Left lung (tissue), 10 donors: Measurements from ENCODE around the gene CCDC146. TPM values are rescaled to one million over a fixed set of nuclear protein-coding genes. Genes with fewer than 3 reads are reported as not detected.

Source experiments
- ATAC-seq: fragments of 200-7000 bp; cut with Tn5 transposase; one replicate; pipeline ENCODE4 v1.9.1; 2020; ENCODE audit warnings: moderate library complexity
- DNase-seq, 4 donors: peaks; one replicate each; pipeline ENCODE4 v3.0.0-alpha.2; 2013 to 2020
- H3K27ac ChIP-seq, 2 donors: fragments of 200-600 bp; sonication (generic) in 1 of 2; one replicate each; pipeline versions ENCODE4 v1.5.0 to v1.8.0; 2020 to 2021
- H3K27me3 ChIP-seq, 2 donors: fragments of 200-600 bp; sonication (generic) in 1 of 2; one replicate each; pipeline versions ENCODE4 v1.5.0 to v1.8.0; 2020 to 2021
- H3K36me3 ChIP-seq, 2 donors: fragments of 200-600 bp; sonication (generic) in 1 of 2; one replicate each; pipeline versions ENCODE4 v1.5.0 to v1.8.0; 2020 to 2021
- H3K4me1 ChIP-seq, 2 donors: fragments of 200-600 bp; one replicate each; pipeline ENCODE4 v1.8.0; 2021
- H3K4me3 ChIP-seq, 2 donors: fragments of 200-600 bp; sonication (generic) in 1 of 2; one replicate each; pipeline versions ENCODE4 v1.5.0 to v1.8.0; 2020 to 2021; ENCODE audit warnings: mild to moderate bottlenecking in 1 of 2
- H3K9me3 ChIP-seq, 2 donors: fragments of 200-600 bp; sonication (generic) in 1 of 2; one replicate each; pipeline versions ENCODE4 v1.5.0 to v1.8.0; 2020 to 2021
- intact Hi-C, 2 donors: fragments of 100-400 bp; cut with DNase I; formaldehyde crosslinking; loops; one replicate each; pipeline versions ENCODE4 v1.11.2 to v1.14.2; 2022
- polyA plus RNA-seq, 6 donors: library from polyadenylated mRNA; unstranded; fragments of 120-200 nt; gene quantifications; one replicate each; pipeline ENCODE4 v1.2.1, GENCODE V29; 2013; ENCODE audit not compliant: insufficient read length in 6 of 6
- total RNA-seq, 2 donors: library from RNA; stranded (reverse); fragmentation: NEBNext Ultra II Directional; extraction: Animal tissue kit (Norgen Biotek cat#: 25700); gene quantifications; one replicate each; pipeline ENCODE4 v1.2.1, GENCODE V29; 2021
- TF ChIP-seq, protein P1 (sequence below), 2 donors: fragments of 200-600 bp; sonication (generic) in 1 of 2; IDR thresholded peaks; one replicate each; pipeline versions ENCODE4 v1.5.0 to v1.8.0; 2021; ENCODE audit warnings: antibody characterized with exemption in 2 of 2
- donor health status: DM: no; HTN: yes; CAD: no.
- donor health status: DM: no; HTN: no; CAD: no.

CCDC146 gene
- total and polyA plus RNA-seq, 8 donors = 3.9 to 29.8 (median 18.7) TPM

- DNase-seq = no peak
- Histone ChIP-seq H3K9me3 (no peaks in the 10 kb centered on the region), H3K4me3 (no peak overlapping the region), H3K4me1 (no peaks in the 10 kb centered on the region), H3K36me3 (no peaks in the 10 kb centered on the region), H3K27me3 (no peaks in the 10 kb centered on the region), H3K27ac (no peak overlapping the region)
- no peak for ATAC-seq
- TF ChIP-seq, protein P1, sequence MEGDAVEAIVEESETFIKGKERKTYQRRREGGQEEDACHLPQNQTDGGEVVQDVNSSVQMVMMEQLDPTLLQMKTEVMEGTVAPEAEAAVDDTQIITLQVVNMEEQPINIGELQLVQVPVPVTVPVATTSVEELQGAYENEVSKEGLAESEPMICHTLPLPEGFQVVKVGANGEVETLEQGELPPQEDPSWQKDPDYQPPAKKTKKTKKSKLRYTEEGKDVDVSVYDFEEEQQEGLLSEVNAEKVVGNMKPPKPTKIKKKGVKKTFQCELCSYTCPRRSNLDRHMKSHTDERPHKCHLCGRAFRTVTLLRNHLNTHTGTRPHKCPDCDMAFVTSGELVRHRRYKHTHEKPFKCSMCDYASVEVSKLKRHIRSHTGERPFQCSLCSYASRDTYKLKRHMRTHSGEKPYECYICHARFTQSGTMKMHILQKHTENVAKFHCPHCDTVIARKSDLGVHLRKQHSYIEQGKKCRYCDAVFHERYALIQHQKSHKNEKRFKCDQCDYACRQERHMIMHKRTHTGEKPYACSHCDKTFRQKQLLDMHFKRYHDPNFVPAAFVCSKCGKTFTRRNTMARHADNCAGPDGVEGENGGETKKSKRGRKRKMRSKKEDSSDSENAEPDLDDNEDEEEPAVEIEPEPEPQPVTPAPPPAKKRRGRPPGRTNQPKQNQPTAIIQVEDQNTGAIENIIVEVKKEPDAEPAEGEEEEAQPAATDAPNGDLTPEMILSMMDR (IDR thresholded peaks at IDR 0.05) = no peak
- intact Hi-C loops = no loop called here
These were observed 132.5 kb downstream of the CCDC146 start for GRCh38 chr7:77254915-77255314.

DNA sequence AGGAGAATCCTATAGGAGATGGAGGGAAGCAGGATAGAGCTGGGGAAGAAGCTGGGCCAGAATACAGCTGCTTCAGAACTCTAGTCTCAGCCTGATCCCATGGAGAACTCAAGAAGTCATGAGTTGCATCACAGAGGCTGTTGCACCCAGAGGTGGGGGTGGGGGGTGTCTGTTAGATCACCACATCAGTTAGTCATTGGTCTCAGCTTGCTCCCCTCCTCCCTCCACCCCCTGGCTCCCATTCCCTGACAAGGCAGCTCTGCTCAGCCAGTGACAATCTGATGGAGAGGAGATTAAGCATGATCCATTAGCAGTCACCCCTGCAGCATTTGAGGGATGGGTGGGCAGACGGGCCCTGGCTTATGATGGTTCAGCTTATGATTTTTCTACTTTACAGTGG lies 135.6 kb downstream of the CCDC146 start:
- intact Hi-C loops = no loop called here
- H3K4me1 ChIP-seq = no peaks in the 10 kb centered on the region
- H3K9me3 ChIP-seq = no peaks in the 10 kb centered on the region
- no peaks in the 10 kb centered on the region for H3K36me3 ChIP-seq
- TF ChIP-seq, protein P1 (IDR thresholded peaks at IDR 0.05) = no peak
- no peak overlapping the region for H3K27ac ChIP-seq
- ATAC-seq (no peak), DNase-seq (no peak)
- no peak overlapping the region for H3K4me3 ChIP-seq
- no peaks in the 10 kb centered on the region for H3K27me3 ChIP-seq

DNA sequence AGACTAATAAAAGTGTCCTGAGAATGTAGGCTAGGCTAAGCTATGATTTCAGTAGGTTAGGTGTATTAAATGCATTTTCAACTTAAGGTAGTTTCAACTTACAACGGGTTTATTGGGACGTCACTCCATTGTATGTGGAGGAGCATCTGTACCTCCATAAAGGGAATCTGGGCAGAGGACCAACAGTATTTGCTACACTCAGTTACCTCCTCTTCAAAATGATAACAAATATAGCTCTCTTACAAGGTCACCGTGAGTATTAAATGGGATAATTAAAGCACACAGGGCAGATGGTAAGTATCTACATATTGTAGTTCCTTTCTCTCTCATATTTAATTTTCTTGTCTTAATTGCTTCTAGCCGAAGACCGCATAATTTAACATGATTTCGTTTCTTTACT lies 136.2 kb downstream of the CCDC146 start:
- Histone ChIP-seq H3K4me1 (no peaks in the 10 kb centered on the region), H3K4me3 (no peak overlapping the region), H3K27me3 (no peaks in the 10 kb centered on the region), H3K9me3 (no peaks in the 10 kb centered on the region), H3K36me3 (no peaks in the 10 kb centered on the region), H3K27ac (no peak overlapping the region)
- TF ChIP-seq, protein P1 (IDR thresholded peaks at IDR 0.05) = no peak
- no peak for DNase-seq
- intact Hi-C loops = no loop called here
- no peak for ATAC-seq

GRCh38 chr7:77262316-77262715 lies 139.9 kb downstream of the CCDC146 start:
- no peak for ATAC-seq
- TF ChIP-seq, protein P1 (IDR thresholded peaks at IDR 0.05) = no peak
- no peak overlapping the region for H3K4me3 ChIP-seq

GRCh38 chr7:77265666-77266065 lies 143.3 kb downstream of the CCDC146 start:
- no peak overlapping the region for H3K4me3 ChIP-seq
- H3K27me3 ChIP-seq = no peaks in the 10 kb centered on the region
- peaks cover 4 to 13% of the 10 kb centered on the region in 2 donors for H3K4me1 ChIP-seq
- intact Hi-C loops = no loop called here
- no peak for DNase-seq
- TF ChIP-seq, protein P1 (IDR thresholded peaks at IDR 0.05) = no peak
- H3K27ac ChIP-seq = no peak overlapping the region
- H3K36me3 ChIP-seq = no peaks in the 10 kb centered on the region
- H3K9me3 ChIP-seq = no peaks in the 10 kb centered on the region
- no peak for ATAC-seq

More at GRCh38 chr7:77262316-77262715, 139.9 kb downstream of the CCDC146 start:
- Histone ChIP-seq H3K27ac (no peak overlapping the region), H3K4me1 (no peaks in the 10 kb centered on the region), H3K36me3 (no peaks in the 10 kb centered on the region), H3K9me3 (no peaks in the 10 kb centered on the region), H3K27me3 (no peaks in the 10 kb centered on the region)
- intact Hi-C loops = no loop called here
- no peak for DNase-seq
